Heart left ventricle (tissue), 16 donors: ENCODE measurements around the gene SRD5A3. TPM values are rescaled to one million over a fixed set of nuclear protein-coding genes. Genes with fewer than 3 reads are reported as not detected.

Experiments used
- ATAC-seq, 4 donors: fragments of 200-7000 bp; cut with Tn5 transposase; one replicate each; pipeline ENCODE4 v1.9.1; 2020 to 2022; ENCODE audit warnings: moderate library complexity in 4 of 4, mild to moderate bottlenecking in 3 of 4, moderate number of reproducible peaks in 1 of 4
- DNase-seq, 5 donors: peaks; one replicate each; pipeline ENCODE4 v3.0.0-alpha.2; 2020
- H3K27ac ChIP-seq, 12 donors: fragments of 200-600 bp; sonication (generic) in 4 of 12; one replicate each; pipeline versions ENCODE4 v1.5.0 to v1.8.0; 2016 to 2022; ENCODE audit warnings: mild to moderate bottlenecking in 2 of 12
- H3K27me3 ChIP-seq, 9 donors: fragments of 200-600 bp; sonication (generic) in 2 of 9; one replicate each; pipeline versions ENCODE4 v1.5.1 to v1.8.0; 2016 to 2022; ENCODE audit warnings: mild to moderate bottlenecking in 3 of 9
- H3K36me3 ChIP-seq, 9 donors: fragments of 200-600 bp; sonication (generic) in 2 of 9; one replicate each; pipeline versions ENCODE4 v1.5.0 to v1.8.0; 2018 to 2022; ENCODE audit warnings: mild to moderate bottlenecking in 2 of 9
- H3K4me1 ChIP-seq, 12 donors: fragments of 200-600 bp; sonication (generic) in 4 of 12; one replicate each; pipeline versions ENCODE4 v1.5.0 to v1.8.0; 2016 to 2022; ENCODE audit warnings: mild to moderate bottlenecking in 3 of 12
- H3K4me3 ChIP-seq, 12 donors: fragments of 200-600 bp; sonication (generic) in 4 of 12; one replicate each; pipeline versions ENCODE4 v1.5.0 to v1.8.0; 2017 to 2022; ENCODE audit warnings: mild to moderate bottlenecking in 9 of 12, moderate library complexity in 4 of 12
- H3K9me3 ChIP-seq, 12 donors: fragments of 200-600 bp; sonication (generic) in 4 of 12; one replicate each; pipeline versions ENCODE4 v1.5.0 to v1.8.0; 2016 to 2022; ENCODE audit warnings: mild to moderate bottlenecking in 1 of 12
- POLR2A ChIP-seq, 2 donors: fragments of 450-650 bp; IDR thresholded peaks; one replicate each; pipeline ENCODE4 v1.6.1; 2017; ENCODE audit warnings: antibody characterized with exemption in 2 of 2, mild to moderate bottlenecking in 2 of 2, moderate library complexity in 2 of 2
- WGBS, 4 donors: extraction: QIAGEN DNeasy Blood & Tissue Kit in 2 of 4; methylation state at CpG; one replicate each; pipeline versions ENCODE4 v1.1.5 to v1.1.7; 2013 to 2018; 5-methylcytosine and 5-hydroxymethylcytosine counted together
- intact Hi-C, 10 donors: fragments of 100-400 bp; cut with DNase I; formaldehyde crosslinking; loops; one replicate each; pipeline versions ENCODE4 v1.11.1 to v1.14.2; 2022
- polyA plus RNA-seq, 2 donors: library from polyadenylated mRNA; stranded (reverse); fragments of 200-250 nt; gene quantifications; one replicate each; pipeline ENCODE4 v1.2.3, GENCODE V29; 2013
- total RNA-seq, 9 donors: library from RNA; depleted of rRNA in 2 of 9; stranded (reverse); fragments of >200 nt in 2 of 9; fragmentation: NEBNext Ultra II Directional in 3 of 9; extraction: Animal tissue kit (Norgen Biotek cat#: 25700) in 3 of 9; gene quantifications; one replicate each; pipeline versions ENCODE4 v1.1.0 to v1.2.4, GENCODE V29; 2016 to 2023
- TF ChIP-seq, protein P1 (sequence below), 12 donors: fragments of 200-600 bp; sonication (generic) in 4 of 12; IDR thresholded peaks; one replicate each; pipeline versions ENCODE4 v1.5.0 to v1.8.0; 2018 to 2022; ENCODE audit warnings: antibody characterized with exemption in 12 of 12, mild to moderate bottlenecking in 5 of 12
- donor health status: ischemic (EF 13 %, LVEDD 7.1; RV severe dilation, severe dysfunction).
- donor health status: healthy with polysubstance abuse.
- donor health status: DM: no; HTN: yes; CAD: no.
- donor health status: DM: no; HTN: no; CAD: no.
- donor health status: ischemic (EF 25% LVEDD 6.9; RV normal size, moderate dysfunction).
- donor health status: ischemic (EF 25% LVEDD 5.7; RV mildly dilated, moderate dysfunction).
- donor health status: healthy.
- donor health status: DM: yes; HTN: yes; CAD: no.
- donor health status: ischemic (EF 35%, LVEDD 5.7; RV mildly dilated, moderate dysfunction).
- donor health status: nonischemic (EF 11% LVEDD 7.7; RV severe dilation, severe dysfunction).
- donor health status: DM: yes; HTN: yes; CAD: no.
- donor health status: PGD.
- donor health status: ischemic (EF 29% LVEDD 5.4; RV normal size, mild dysfunction).
- donor health status: nonischemic (EF 23%, LVEDD 6.1; RV moderate dilation, normal function).

The SRD5A3 gene
- total and polyA plus RNA-seq, 11 donors: 4.5 to 16.8 (median 7.8) TPM

DNA sequence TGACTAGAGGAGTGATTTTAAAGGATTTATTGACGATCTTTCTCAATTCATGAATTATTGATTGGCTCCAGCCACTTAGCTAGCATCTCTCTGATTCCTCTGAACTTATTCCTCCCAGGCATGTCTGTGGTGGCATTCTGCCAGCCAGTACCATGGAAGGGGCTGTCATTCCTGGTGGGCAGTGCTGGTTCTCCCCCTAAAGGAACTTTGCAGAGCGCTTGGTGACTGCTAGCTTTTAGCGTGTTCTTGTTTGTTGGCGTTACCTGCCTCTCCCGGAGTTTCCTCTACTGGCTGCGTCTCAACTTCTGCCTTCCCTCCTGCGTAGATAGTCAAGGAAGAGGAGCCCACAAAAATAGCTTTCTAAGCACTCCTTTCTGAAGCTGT is 19.3 kb downstream of the SRD5A3 start:
- peaks cover 0 to 4% (median 0%) of the 10 kb centered on the region in 12 donors for H3K4me1 ChIP-seq
- intact Hi-C loops: no loop called here
- TF ChIP-seq, protein P1, sequence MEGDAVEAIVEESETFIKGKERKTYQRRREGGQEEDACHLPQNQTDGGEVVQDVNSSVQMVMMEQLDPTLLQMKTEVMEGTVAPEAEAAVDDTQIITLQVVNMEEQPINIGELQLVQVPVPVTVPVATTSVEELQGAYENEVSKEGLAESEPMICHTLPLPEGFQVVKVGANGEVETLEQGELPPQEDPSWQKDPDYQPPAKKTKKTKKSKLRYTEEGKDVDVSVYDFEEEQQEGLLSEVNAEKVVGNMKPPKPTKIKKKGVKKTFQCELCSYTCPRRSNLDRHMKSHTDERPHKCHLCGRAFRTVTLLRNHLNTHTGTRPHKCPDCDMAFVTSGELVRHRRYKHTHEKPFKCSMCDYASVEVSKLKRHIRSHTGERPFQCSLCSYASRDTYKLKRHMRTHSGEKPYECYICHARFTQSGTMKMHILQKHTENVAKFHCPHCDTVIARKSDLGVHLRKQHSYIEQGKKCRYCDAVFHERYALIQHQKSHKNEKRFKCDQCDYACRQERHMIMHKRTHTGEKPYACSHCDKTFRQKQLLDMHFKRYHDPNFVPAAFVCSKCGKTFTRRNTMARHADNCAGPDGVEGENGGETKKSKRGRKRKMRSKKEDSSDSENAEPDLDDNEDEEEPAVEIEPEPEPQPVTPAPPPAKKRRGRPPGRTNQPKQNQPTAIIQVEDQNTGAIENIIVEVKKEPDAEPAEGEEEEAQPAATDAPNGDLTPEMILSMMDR (IDR thresholded peaks at IDR 0.05): no peak
- TF ChIP-seq POLR2A (IDR thresholded peaks at IDR 0.05): no peak
- DNase-seq (no peak), ATAC-seq (no peak)
- H3K4me3 ChIP-seq: no peak overlapping the region
- H3K9me3 ChIP-seq: no peaks in the 10 kb centered on the region
- H3K27ac ChIP-seq: peak overlapping the region in 10 of 12 donors; percentile 0 to 78 (median 50)
- 87 to 97% (median 94%) methylated on average over 7 of the region's 7 CpGs for WGBS, 4 donors
- H3K36me3 ChIP-seq: peaks cover 0 to 62% (median 16%) of the 10 kb centered on the region in 9 donors
- H3K27me3 ChIP-seq: no peaks in the 10 kb centered on the region

DNA sequence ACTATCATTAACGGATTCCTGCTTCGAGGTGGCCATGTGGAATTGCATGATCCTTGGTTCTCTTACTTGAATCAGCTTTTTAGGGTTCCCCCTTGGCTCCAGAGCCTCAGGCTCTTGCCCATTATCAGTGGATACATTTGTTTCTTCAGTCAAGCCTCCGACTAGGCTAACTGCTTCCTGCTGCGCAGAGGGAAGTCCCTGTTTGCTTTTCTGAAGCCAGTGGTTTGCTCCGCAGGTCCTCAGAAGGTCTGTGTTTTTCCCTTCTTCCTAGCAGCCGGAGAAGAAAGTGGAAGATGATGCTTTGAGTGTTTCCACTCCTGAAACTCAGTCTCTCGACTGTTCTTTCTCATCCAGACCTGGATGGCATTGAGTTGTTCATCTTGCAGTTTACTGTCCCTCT is 20.6 kb downstream of the SRD5A3 start:
- Histone ChIP-seq H3K4me3 (no peak overlapping the region), H3K4me1 (peaks cover 0 to 4% (median 0%) of the 10 kb centered on the region in 12 donors), H3K9me3 (no peaks in the 10 kb centered on the region), H3K27ac (no peak overlapping the region), H3K36me3 (peaks cover 0 to 71% (median 16%) of the 10 kb centered on the region in 9 donors), H3K27me3 (no peaks in the 10 kb centered on the region)
- ATAC-seq: no peak
- TF ChIP-seq, protein P1 (IDR thresholded peaks at IDR 0.05): no peak
- TF ChIP-seq POLR2A (IDR thresholded peaks at IDR 0.05): no peak
- DNase-seq: no peak
- intact Hi-C loops: no loop called here
- WGBS, 4 donors: 86 to 95% (median 91%) methylated on average over 7 of the region's 7 CpGs

DNA sequence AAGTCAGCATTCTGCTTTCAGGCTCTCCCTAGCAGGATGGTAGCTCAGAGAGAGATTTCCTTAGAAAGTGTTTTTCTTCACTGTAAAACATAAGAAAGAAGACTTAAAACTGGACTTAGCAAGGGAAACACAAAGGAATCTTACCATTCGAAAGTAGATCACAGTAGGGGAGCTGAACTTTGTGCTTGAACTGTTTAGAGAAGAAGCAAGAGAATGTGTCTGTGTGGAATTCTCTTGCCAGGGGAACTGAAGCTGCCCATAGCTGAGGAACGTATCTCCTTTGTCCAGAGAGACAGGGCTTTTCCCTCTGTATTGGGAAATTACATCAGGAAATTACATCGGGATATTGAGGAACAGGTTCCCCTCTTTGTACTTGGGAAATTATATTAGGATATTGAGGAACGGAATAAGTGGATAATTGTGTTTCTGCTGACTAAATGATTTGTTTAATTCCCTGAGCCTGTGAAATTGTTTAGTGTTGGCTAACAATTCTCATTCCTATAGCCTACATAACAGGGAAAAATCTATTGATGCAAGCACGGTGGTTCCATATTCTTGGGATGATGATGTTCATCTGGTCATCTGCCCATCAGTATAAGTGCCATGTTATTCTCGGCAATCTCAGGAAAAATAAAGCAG is 21.2 kb downstream of the SRD5A3 start:
- H3K9me3 ChIP-seq: no peaks in the 10 kb centered on the region
- H3K27me3 ChIP-seq: no peaks in the 10 kb centered on the region
- H3K4me3 ChIP-seq: no peak overlapping the region
- no peak for DNase-seq
- H3K4me1 ChIP-seq: peaks cover 0 to 4% (median 0%) of the 10 kb centered on the region in 12 donors
- TF ChIP-seq, protein P1 (IDR thresholded peaks at IDR 0.05): no peak
- TF ChIP-seq POLR2A (IDR thresholded peaks at IDR 0.05): no peak
- peaks cover 0 to 71% (median 16%) of the 10 kb centered on the region in 9 donors for H3K36me3 ChIP-seq
- intact Hi-C loops: no loop called here
- no peak overlapping the region for H3K27ac ChIP-seq
- WGBS, 4 donors: 83 to 88% (median 86%) methylated on average over 6 of the region's 6 CpGs
- ATAC-seq: no peak

DNA sequence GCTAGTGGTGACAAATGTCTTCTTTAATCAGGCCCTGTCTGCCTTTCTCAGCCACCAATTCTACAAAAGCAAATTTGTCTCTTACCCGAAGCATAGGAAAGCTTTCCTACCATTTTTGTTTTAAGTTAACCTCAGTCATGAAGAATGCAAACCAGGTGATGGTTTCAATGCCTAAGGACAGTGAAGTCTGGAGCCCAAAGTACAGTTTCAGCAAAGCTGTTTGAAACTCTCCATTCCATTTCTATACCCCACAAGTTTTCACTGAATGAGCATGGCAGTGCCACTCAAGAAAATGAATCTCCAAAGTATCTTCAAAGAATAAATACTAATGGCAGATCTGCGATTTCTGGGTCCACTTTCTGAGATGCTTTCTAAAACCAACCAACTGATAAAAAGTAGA is 23.9 kb downstream of the SRD5A3 start:
- no peaks in the 10 kb centered on the region for H3K27me3 ChIP-seq
- DNase-seq (no peak), ATAC-seq (no peak)
- TF ChIP-seq POLR2A (IDR thresholded peaks at IDR 0.05): no peak
- TF ChIP-seq, protein P1 (IDR thresholded peaks at IDR 0.05): no peak
- no peaks in the 10 kb centered on the region for H3K9me3 ChIP-seq
- H3K4me1 ChIP-seq: peaks cover 0 to 4% (median 0%) of the 10 kb centered on the region in 12 donors
- no peak overlapping the region for H3K4me3 ChIP-seq
- 98 to 99% (median 98%) methylated on average over 2 of the region's 2 CpGs for WGBS, 4 donors
- intact Hi-C loops: no loop called here
- no peak overlapping the region for H3K27ac ChIP-seq
- H3K36me3 ChIP-seq: peaks cover 0 to 55% (median 16%) of the 10 kb centered on the region in 9 donors
